NAMALWA (cell line): Measurements from ENCODE around the gene PRTFDC1.

Source experiments
- DNase-seq: peaks from one replicate; pipeline ENCODE4 v3.0.0-alpha.2; 2015; ENCODE audit warnings: low spot score

PRTFDC1 gene

DNA sequence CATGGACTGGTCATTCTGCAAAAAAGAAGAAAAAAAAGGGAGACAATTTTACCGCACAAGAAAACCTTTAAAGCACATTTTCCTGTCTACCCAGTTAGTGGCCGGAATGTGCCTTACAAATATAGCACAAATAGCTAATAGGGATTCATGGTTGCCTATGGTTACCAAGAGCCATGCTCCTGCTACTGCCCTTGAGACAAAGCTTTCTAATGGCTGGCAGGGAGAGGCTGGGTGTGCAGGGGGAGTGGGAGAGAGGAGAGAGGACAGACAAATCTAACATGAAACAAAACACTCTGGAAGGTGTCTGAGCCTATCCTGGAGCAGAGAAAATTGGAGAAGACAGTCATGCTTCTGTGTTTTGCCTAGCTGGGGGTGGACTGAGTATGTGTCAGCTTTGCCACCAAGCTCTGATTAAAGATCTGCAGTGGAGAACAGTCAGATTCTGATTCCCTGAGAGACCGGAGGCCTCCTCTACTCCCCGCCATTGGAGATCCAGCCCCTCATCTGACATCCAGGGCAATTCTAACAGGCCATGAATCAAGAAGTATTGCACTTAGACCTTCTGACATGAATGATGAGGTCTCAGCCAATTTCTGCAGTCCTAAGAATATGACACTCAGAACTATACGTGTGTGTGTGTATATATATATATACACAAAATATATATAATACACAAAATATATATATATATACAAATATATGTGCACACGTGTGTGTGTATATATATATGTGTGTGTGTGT lies 80.2 kb downstream of the PRTFDC1 start:
- no peak for DNase-seq

DNA sequence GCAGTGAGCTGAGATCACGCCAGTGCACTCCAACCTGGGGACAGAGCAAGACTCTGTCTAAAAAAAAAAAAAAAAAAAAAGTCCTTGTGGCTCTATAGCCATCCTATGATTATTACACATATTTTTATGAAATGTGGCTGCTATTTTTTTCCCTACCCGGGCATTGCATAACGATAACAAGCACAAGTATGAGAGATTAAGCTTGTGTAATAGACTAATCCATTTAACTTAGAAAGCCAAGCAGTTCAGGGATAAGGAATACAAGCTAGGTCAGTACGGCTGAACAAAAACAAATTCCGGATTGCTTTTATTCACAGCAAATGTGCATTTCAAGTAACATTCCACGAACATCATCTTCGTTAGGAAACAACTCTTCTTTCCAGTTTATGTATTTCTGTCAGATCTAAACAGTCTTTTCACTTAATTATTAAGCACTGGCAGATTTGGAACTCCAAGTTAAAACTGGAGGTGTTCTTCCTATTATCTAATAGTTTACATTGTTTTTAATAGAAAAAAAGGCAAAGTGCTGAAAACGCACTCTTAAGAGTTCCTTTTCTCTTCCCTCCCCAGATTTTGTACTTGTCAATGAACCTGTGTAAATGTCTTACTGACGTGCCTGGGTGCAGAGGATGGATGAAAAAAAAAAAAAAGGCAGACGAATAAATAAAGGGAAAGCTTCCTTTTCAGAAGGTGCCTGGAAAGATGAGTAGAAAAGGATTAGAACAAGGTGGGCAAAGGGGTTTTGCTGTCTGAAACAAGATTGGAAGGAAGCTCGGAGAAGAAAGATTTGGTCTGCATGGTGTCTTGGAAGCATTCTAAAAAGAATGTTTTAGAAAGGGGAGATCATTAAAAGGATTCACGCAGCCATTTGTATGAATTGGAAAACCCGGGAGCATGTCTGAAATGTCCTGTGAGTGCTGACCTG lies 81.1 kb downstream of the PRTFDC1 start:
- no peak for DNase-seq

DNA sequence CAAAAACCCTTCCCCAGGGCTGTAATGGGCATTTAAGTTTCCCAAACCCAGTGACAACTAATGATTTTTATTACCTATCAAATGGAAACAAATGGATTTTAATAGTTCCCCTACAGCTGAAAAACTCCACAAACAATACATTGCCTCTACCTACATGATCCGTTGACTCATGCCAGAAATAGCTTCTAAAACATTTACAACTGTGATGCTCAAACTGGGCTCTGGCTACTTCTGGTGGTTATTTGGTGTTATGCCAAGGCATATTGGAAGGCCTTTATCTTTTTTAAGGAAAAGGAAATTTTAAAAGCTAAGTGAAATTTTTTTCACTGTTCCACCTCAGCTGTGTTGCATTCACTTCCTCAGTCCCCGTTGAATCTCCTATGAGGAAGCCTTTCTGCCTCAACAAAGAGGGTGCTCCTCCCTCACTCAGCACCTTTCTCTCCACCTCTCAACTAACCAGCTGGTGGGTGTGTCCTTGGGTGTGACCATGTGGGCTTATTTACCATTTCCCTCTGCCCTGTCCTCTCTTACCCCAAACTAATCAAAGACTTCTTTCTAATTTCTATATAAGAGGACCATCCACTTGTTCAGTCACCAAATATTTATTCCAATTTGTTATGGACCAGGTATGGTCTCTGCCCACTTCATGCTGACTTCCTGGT lies 82.9 kb downstream of the PRTFDC1 start:
- no peak for DNase-seq

DNA sequence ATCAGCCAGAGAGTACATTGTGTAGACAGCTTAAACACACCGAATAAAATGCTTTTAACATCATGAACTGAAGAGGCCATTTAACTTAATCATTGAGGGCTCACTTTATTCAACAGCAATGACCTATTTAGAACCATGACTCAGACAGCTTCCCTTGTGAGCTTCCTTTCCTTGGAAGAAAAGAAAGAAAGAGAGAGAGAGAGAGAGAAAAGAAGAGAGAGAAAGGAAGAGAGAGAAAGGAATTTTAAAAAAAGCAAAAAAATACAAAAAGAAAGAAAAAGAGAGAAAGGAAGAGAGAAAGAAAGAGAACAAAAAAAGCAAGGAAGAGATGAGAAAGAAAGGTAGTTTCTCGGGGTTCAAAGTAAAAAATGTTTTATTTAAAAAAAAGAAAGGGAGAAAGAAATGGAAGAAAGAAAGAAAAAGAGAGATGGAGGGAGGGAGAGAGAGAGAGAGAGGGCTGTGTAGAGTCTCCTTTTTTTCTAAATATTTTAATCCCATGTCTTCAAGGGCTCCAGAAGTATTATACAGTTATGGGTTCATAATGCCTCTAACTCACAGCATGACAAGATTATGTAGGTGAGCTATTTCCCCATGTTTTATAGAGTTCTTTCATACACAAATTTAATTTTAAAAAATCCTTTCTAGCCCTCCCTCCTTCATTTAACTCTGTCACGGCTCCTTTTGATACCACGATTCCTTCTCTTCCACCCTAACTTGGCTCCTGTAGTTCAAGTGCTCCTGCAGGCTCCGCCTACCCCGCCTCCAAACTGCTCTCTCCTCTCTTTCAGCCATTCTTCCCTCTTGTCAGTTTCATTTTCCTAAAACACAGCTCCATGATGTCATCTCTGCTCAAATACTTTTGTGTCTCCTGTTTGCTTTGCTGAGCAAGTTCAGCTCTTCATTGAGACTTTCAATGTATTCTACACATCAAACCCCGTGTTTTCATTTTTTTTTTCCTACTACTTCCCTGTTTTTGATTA lies 85.5 kb downstream of the PRTFDC1 start:
- no peak for DNase-seq

DNA sequence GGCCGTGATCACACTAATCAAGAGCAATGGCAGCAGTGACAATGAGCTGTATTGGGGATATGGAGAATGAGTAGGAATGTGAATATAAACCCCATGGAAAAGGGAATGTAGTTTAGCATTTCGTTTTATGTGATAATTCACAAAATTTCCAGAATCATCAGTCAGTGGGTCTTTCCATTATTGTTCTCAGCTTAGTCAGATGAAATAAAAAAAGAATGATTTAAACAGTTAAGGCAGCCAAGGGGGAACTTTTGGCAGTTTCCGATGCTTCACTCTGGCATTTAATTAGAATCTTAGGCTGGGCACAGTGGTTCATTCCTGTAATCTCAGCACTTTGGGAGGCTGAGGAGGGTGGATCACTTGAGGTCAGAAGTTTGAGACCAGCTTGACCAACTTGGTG lies 86.6 kb downstream of the PRTFDC1 start:
- no peak for DNase-seq

DNA sequence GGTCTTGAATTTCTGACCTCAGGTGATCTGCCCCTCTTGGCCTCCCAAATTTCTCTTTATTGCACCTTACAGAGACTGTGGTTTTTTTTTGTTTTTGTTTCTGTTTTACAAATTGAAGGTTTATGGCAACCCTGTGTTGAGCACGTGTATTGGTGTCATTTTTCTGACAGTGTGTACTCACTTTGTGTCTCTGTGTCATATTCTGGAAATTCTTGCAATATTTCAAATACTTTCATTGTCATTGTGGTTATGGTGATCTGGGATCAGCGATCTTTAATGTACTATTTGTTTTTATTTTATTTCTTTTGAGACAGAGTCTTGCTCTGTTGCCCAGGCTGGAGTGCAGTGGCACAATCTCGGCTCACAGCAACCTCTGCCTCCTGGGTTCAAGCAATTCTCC lies 89.8 kb downstream of the PRTFDC1 start:
- no peak for DNase-seq

DNA sequence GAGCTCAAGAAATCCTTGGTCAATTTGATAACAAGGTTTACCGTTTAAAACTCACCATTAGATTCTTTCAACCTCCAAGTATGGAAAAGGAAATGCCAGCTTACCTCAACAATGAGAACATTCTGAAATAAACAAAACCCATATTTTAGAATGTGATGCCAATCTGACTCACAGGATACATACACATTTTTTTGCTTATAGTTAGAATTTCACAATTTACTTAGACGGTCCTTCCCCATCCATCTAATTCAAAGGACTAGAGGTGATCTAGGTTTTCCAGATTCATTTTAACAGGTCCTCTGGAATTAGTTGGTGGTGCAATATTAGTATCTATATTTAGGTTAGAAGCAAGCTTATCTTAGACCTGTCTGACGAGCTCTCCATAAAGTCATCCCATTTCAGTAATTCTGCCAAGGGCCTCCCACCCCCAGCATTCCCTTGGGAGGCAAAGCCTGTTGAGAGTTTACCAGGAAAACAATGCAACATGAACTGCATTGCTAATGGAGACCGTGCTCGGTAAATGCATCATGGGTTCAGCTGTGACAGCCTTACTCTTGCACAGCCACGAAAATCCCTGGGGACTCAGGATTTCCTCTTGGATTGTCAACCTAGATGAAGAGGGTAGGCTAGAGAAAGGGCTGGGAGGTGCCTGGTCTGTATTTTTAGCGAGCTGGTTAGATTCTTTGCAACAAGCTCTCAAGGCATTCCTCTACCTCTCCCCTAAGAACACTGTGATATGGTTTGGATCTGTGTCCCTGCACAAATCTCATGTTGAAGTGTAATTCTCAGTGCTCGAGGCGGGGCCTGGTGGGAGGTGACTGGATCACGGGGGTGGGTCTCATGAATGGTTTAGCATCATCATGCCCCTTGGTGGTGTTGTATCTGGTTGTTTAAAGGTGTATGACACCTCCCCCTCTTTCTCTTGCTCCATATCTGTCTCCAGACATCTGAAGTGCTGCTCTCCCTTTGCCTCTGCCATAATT lies 93.8 kb downstream of the PRTFDC1 start:
- no peak for DNase-seq

DNA sequence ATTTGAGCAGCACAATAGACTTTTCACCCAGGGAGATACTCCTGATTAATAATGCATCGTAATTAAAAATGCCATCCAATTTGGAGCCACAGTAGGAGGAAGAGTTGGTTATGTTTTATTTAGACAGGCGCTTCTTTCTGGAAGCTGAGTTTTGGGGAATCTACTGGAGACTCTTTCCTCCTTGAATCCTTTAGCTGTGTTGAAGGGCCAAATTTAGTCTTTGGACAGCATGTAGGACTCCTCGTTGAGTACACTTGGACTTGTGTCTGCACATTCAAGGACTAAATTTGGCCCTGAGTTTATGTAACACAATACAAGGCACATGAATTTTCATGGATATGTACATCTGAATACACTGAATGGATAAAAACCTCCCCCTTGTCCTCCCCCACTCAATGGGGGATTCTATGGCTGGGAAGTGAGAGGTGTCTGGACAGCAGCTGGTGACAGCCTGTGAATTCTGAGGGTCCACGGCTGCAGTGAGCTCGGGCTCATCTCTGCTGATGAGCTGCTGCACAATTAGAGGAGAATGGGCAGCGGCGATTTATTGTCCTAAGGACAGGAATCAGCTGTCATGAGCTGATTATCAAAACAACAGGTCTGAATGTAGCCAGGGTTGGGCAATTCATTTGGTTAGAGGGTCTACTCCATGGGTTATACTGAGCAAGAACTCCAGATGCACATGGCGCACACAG lies 95.2 kb downstream of the PRTFDC1 start:
- DNase-seq = no peak

DNA sequence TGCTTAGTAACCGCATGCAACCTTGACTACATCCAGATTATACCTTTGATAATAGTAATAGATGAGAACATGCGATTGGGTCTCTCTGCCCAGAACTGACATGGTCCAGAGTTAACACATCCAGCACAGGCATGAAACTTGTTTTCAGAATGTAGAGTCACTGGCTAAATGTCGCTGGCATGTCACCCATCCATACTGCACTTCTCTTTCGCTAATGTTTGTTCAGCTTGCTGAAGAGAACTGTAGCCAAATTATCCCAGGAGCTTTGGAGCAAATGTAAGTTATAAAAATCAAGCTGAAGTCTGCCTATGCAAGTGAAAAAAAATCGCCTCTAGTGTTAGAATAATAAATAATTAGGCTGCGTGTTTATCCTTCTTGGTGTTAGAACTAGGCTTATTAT lies 98.2 kb downstream of the PRTFDC1 start:
- no peak for DNase-seq

DNA sequence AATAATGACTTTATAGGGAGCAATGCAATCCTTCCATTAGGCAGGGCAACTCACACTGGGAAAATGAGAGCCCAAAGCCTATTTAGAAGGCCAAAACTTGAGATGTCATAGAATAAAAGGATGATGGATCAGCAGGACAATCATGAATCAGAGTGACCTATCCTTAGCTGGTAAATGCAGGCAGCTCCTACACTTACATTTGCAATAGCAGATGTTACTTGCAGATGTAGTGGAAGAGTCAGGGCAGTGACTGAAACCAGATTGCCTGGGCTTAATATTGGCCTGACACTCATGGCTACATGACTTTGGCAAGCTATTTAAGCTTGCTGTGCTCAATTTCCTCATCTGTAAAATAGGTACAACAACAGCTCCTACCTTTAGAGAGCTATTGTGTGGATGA lies 98.7 kb downstream of the PRTFDC1 start:
- DNase-seq = no peak

DNA sequence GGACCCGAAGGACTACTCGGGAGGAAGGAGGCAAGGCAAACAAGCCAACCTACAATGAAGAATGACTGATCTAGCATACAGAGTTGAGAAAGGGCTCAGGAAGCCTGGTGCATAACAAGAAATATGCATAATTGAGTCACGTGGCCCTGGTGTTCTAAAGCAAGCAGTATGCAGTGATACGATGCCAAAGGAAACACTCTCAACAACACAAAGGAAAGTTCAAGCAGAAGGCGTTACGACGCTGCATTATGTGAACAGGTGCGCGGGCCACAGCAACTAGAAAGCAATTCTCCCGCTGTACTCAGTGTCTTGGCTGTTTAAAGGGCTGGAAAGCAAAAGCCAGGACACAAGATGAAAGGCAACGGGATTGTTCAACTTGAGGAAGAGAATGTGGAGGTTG lies 100.8 kb downstream of the PRTFDC1 start:
- no peak for DNase-seq

DNA sequence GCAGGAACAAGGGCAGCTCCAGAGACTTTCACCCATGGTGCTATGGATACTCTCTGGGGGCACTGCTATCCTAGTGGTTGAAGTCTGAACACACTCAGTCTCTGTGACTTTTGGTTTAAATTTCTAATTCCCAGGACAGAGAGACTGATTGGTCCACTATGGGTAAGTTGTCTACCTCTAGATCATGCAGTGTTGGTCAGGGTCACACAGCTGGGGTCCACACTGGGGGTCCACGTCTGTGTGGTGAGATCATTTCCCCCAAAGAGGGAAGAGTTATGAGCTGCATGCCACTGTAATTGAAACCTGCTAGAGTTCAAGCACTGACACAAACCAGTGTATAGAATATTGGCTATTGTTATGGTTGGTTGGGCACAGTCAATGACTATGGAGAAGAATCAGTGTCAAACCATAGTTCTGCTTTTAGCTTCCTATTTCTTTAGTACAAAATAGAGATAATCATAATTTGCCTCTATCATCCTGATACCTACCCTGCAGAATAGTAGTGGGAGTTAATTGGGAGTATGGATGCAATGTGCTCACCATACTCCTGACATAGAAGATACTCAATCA lies 101.6 kb downstream of the PRTFDC1 start:
- DNase-seq = no peak

DNA sequence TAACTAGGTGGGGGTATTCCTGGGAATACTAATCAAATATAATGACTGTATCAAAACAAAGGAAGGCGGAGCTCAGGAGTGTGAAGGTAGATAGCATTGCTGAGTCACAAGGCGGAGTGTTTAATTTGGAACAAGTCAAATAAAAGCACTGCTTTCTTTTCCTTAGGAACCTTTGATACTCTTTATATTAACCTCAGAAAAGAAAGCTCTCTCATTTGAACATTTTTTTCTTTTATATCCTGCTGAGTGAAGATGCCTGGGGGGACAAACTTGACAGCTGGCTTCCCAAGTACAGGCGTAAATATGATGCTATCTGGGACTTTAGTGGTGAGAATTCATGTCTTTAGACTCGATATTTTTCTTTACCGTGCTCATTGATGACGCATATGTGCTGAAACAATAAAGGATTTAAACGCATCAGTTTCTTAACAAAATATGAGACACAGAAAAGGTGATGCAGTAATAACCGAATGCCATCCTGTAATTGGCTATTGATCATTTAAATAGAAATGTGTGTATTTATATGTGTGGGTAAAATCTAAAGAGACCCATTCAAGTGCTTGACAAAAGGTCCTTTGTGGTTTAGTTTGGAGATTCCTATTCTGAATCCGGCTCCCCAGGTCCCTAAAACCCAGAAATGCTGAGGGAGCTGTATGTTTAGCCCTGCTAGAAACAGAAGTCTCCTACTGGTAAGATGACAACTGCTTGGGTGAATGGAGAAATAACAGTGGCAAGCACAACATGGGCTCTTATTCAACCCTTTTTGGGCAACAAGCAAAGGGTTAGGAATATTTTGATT lies 102.7 kb downstream of the PRTFDC1 start:
- no peak for DNase-seq

DNA sequence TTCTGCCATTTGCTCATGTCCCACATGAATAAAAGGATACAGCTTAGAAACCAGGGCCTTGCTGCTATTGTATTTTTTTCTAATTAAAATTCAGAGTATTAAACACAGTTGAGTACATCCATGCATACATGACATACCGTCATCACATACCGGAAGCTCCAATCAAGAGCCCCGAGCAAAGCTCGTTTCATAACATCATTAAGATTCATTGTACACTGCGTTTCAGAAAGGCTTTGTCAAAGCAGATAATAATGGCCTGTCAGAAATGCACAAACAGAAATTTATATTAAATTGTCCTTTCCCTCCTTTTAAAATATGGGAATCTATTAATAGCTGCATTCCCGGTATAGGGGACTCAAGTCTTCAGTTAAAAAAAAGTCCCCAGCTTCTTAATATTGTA lies 103.4 kb downstream of the PRTFDC1 start:
- DNase-seq = no peak

DNA sequence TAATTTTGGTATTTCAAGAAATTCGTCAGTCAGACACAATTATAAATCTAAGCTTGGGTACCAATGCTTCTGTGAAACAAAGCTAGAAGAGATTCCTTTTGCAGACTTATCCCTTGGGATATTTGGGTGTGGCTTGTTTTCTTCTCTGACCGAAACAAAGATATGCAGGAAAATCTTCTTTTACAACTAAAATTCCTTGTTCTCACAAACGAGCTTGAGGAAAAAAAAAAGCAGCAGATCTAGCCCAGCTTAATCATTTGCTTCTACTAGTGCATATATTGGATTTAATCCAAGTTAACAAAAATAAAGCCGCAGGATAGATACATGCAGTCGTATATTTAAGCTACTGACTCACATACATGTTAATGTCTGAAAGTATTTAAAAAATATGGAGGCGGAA lies 104.2 kb downstream of the PRTFDC1 start:
- no peak for DNase-seq

DNA sequence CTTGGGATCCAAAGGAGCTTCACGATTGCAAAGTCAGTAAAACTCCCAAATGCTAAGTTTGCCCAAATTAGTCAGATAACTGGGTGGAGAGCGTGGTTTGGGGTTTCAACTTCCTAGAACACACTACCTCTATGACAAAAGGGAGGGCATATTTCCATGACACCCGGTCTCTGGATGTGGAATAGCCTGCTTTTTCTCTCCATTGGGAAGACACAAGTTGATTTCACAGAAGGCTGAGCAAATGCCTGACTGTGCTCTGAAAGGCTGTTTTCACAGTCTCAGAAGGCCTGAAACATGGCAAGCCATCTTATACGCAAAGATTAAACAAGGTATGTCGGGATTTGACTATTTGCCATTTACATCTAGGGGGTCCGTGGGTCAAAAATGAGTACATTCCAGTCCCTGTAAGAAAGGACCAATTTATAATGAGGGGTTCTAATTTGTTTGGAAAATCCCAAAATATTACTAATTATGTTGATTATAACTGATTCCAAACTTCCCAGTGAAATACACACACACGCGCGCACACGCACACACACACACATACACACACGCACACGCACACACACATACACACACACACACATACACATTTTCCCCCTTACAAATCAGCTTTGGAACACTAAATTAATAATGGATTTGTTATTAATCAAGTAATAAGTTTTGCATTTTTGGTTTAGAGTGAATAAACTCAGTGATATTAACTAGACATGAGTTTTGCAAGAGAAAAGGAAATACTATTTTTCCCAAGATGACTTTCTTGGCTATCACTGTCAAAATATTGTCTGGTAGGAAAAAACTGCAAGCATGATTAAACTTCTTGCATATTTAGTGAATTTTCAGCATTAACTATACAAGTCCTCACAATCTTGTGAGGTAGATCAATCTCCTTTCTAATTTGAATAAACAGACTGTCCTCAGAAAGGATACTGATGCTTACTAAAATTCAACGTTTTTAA lies 105.0 kb downstream of the PRTFDC1 start:
- DNase-seq = no peak

DNA sequence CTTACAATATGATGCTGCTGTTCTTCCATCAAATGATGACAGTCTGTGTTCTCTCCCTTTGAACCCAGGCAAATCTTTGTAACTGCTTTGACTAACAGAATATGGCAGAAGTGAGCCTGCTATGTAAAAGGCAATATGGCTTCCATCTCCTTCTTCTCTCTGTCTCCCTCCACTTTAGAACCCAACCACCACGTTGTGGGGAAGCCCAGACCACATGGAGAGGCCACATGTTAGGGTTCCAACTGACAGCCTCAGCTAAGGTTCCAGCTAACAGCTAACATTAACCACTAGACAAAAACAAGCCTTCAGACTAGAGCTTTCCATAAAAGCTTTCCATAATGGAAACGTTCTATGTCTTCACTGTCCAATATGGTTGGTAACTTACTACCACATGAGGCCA lies 107.7 kb downstream of the PRTFDC1 start:
- DNase-seq = no peak
